DMS53 (cell line): ENCODE measurements around the gene CASR.
"Not testable (repeated sequence)": the region's sequence is repeated elsewhere in the genome, so short reads cannot be mapped to it uniquely, and the experiment has no call there.

Experiments used
- DNase-seq: peaks from one replicate; lab custom pipeline; 2025; lab: John Stamatoyannopoulos, UW

CASR gene, protein sequence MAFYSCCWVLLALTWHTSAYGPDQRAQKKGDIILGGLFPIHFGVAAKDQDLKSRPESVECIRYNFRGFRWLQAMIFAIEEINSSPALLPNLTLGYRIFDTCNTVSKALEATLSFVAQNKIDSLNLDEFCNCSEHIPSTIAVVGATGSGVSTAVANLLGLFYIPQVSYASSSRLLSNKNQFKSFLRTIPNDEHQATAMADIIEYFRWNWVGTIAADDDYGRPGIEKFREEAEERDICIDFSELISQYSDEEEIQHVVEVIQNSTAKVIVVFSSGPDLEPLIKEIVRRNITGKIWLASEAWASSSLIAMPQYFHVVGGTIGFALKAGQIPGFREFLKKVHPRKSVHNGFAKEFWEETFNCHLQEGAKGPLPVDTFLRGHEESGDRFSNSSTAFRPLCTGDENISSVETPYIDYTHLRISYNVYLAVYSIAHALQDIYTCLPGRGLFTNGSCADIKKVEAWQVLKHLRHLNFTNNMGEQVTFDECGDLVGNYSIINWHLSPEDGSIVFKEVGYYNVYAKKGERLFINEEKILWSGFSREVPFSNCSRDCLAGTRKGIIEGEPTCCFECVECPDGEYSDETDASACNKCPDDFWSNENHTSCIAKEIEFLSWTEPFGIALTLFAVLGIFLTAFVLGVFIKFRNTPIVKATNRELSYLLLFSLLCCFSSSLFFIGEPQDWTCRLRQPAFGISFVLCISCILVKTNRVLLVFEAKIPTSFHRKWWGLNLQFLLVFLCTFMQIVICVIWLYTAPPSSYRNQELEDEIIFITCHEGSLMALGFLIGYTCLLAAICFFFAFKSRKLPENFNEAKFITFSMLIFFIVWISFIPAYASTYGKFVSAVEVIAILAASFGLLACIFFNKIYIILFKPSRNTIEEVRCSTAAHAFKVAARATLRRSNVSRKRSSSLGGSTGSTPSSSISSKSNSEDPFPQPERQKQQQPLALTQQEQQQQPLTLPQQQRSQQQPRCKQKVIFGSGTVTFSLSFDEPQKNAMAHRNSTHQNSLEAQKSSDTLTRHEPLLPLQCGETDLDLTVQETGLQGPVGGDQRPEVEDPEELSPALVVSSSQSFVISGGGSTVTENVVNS

DNA sequence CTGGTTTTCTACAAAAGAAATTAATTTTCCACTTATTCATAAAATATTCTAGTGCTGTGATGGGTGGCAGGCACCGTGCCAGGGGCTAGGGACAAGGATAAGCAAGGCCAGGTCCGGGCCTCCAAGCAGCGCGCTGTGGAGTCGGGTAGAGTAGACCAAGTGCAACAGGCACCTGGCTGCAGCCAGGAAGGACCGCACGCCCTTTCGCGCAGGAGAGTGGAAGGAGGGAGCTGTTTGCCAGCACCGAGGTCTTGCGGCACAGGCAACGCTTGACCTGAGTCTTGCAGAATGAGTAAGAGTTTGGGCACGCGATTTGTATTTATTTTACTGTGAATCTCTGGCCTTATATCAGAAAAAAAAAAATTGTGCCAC lies at the start of gene CASR:
Gene CASR, plus strand, starts transcription at position 148 of the 372 bp plus-strand sequence. CDS start 70,522 bp downstream, outside the sequence.
- peak; percentile 68 for DNase-seq

DNA sequence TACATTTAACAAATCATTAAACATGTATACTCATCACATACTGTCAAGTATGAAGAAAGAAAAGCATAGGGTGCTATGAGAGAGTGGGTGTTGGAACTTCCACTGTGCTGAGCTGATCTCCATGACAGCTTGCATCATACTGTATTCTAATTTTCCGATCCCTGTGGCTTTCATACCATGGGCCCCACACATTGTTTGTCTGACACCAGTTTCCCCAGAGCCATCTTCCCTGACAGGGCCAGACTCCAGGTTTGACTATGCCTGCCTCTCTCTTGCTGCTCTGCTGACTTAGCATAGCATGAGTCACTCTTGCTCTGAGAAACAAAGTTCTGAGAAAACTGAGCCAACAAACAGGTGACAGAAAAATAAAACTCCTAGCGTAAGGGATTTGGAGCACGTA lies 37.0 kb upstream of the CASR start:
- DNase-seq = no peak

DNA sequence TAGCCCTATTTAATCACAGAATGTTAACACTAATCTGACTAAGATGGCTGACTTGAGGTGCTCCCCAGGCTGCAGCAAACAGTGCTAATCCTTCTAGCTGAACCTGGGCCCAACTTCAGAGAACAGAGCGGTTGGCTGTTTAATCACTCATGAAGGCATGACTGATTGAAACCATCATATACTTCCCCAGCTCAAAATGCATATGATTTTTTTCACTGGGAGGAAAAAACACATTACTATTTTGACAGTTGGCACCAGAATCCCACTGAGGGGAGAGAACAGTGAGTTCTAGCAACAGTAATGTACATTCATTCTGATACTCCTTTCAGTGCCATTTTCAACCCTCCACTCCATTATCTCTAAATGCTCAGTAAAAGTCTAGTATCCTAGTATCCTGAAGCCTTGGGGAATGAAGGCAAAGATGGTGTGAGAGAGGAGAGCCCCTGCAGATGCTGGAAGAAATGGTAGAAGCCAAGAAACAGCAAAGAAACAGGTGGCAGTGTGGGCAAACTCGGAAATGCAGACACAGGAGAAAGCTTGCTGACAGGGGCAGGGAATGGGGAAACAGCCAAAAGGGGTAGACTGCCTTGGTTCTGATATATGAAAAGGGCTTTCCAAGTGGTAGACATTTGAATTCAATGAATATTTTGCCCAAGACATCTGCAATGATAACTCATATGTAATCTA lies 34.4 kb upstream of the CASR start:
- no peak for DNase-seq

DNA sequence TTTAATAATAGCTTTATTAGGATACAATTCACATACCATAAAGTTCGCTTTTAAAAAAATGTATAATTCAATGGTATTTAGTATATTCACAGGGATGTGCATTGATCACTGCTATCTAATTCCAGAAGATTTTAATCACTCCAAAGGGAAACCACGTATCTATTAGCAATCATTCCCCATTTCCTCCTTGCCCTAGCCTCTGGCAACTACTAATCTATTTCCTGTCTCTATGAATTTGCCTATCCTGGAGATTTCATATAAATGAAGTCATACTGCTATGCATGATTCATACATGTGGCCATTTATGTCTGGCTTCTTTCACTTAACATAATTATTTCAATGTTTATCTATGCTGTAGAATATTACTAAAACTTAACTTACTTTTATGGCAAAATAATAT lies 32.0 kb upstream of the CASR start:
- DNase-seq = no peak

DNA sequence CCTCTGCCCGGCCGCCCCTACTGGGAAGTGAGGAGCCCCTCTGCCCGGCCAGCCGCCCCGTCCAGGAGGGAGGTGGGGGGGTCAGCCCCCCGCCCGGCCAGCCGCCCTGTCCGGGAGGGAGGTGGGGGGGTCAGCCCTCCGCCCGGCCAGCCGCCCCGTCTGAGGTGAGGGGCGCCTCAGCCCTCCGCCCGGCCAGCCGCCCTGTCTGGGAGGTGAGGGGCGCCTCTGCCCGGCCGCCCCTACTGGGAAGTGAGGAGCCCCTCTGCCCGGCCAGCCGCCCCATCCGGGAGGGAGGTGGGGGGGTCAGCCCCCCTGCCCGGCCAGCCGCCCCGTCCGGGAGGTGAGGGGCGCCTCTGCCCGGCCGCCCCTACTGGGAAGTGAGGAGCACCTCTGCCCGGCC lies 18.5 kb upstream of the CASR start:
- not testable (repeated sequence) for DNase-seq

DNA sequence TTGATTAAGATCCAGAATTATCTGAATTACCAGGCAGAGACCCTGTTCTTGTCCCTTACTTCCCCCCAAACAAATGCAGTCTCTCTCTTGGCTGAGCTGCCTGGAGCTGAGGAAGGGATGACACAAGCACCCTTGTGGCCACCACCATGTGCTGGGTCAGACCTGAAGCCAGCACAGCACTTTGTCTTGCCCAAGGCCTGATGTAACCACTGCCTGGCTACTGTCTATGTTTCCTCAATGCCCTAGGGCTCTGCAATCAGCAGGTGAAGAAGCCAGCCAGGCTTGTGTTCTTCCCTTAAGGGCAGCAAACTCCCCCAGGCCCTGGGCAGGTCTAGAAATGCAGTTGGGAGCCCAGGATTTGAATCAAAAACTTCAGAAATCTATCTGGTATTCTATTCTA lies 15.8 kb upstream of the CASR start:
- DNase-seq = no peak

DNA sequence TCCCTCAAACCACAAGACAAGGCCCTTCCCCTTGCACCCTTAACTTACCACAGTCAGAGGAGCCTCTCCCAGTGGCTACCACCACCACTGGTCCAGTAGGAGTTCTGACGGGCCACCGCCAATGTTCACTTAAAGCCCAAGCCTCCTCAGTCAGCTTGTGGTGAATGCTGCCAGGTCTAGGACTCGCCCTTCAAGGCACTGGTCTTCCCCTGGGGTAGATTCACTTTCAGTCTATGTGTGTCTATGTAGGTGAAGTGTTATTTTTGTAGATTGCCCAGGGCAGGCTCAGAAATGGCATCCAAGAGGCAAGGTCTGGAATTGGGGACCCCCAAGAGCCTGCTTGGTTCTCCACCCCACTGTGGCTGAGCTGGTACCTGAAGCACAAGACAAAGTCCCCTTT lies 15.4 kb upstream of the CASR start:
- DNase-seq = no peak

DNA sequence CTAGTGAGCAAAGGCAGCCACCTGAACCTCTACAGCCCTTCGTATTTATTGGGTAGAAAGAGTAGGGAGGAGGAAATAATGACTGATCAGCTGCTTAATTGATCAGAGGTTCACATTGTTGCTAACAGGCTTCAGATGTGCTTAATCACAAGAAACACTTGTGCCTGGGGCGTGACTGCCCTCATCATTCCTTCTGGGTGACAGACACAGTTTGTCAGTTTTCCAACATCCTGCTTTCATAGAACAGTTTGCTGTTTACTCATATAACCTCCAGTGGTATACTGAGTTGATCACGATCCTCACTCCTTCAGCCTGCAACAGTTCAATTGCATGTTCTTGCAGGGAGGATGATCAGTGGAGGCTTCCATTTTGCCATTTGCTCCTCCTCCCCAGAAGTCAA lies 13.6 kb upstream of the CASR start:
- DNase-seq = no peak

DNA sequence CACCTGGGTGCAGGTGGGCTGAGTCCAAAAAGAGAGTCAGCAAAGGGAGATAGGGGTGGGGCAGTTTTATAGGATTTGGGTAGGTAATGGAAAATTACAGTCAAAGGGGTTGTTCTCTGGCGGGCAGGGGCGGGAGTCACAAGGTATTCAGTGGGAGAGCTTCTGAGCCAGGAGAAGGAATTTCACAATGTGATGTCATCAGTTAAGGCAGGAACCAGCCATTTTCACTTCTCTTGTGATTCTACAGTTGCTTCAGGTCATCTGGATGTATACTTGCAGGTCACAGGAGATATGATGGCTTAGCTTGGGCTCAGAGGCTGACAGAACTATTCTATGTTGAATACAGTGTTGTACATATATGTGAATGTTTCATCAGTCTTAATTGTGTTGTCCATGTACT lies 12.1 kb upstream of the CASR start:
- not testable (repeated sequence) for DNase-seq

DNA sequence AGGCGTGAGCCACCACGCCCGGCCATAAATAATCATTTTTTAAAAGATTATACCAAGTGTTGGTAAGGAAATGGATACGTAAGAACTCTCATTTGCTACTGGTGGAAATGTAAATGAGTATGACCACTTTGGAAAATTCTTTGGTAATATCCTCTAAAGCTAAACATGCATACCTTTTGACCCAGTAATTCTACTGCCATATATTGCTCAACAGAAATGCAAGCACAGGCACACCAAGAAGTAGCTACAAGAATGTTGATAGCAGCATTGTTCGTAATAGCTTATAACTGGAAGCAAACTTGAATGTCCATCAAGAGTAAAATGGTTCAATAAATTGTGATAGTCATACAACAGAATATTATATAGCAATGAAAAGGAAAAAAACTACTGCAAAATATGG lies 4.8 kb upstream of the CASR start:
- no peak for DNase-seq

DNA sequence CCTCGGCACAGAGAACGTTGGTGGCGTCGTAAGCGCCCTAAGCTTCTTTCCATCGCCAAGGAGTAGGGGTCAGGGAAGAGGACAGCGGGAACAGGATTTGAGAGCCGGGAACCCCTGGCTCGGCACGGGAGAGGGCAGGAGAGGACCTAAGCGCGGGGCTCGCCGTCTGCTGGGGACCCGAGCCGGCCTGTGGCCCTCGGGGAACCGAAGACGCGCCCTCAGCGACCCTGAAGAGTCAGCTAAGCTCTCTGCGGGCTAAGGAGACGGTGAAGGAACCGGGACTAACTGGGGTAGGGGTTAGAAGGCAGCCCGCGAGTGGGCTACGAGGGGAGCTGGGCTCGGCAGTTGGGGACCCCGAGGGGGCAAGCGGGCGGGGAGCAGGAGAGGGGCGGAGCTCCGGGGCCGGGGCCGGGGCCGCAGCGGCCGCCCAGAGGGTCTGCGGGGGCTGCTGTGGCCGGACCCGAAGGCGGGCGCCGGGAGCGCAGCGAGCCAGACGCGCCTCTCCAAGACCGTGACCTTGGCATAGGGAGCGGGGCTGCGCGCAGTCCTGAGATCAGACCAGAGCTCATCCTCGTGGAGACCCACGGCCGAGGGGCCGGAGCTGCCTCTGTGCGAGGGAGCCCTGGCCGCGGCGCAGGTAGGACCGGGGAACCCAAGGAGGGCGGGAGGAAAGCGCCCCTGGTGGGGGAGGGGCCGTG lies 574 bp downstream of the CASR start:
- peak; percentile 13 for DNase-seq

DNA sequence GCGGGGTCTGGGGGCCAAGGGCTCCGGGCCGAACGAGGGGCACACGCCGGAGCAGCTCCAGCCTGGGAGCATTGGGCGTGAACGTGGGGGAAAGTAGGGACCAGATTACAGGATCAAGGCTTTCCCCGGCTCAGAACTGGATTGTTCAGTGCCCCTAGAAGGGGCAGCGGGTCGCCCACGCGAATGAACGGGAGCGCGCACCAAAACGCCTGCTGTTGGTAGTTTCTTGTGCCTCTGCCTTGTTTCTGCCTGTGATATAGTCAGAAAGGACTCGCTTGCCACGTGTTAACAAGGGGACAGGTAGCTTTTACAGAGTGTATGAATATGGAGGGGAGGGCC lies 1.1 kb downstream of the CASR start:
- DNase-seq = no peak

DNA sequence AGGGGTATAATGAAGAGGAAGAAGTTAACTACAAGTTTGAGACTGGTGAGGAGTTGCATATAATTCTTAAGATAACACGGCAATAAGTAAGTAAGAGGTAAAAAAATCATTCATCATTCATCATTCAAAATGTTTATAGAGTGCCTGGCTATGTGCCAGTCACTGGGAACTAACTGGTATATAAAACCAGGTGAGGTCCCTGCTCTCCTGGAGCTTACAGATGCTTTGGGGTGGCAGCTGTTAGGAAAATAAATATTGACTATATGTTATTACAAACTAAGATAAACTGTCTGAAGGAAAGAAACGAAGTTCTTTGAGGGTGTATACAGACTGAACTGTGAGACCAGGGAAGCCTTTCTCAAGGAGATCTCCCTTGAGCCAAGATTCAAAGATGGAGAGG lies 2.9 kb downstream of the CASR start:
- DNase-seq = peak; percentile 41

DNA sequence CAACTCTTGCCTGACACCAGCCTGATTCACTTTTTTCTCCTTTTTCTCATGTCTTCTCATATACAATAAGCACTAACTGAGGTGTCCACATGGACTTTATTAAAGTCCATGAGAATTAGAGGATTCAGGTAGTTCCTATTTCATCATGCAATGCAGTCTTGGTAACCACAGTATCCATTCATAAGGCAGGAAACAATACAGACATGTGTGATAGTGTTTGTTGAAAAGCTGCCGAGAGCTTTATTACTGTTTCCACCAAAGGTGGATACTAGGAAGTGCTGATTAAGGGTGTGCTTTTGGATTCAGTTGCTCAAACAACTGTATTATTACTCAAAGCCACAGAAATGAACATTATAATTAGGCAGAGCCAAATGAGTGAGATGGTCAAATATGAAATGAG lies 5.3 kb downstream of the CASR start:
- DNase-seq = no peak

DNA sequence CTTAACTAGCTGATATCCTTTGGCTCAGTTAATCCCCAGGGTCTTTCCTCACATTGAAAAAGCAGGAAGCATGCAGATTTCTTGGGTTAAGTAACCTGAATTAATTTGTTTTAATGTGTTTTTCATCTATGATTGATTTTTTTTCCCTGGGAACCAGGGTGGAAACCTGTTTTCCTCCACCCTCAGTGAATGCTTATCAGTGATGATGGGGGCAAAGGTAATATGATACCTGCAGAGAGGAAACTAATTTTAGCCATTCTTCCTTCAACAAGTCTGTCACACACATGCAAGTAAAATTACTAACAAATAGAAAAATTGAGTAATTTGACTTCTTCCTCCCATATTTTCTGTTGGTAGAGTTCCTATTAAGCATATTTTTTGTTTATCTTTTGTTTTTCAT lies 5.9 kb downstream of the CASR start:
- no peak for DNase-seq

DNA sequence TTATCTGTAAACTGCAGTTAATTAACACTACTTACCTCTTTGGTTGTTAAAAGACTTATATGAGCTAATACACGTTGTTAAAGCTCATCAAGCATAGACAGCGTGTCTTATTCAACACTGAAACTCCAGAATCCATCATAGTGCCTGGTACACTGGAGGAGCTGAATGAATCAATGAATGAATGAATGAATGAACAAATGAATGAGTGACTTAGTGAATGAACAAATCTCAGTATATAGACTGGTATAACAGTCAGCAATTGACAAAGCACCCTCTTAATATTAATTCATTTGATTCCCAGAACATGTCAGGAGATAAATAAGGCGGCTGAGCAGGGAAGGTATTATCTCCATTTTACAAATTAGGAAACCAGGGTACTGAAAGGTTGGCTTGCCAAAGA lies 7.1 kb downstream of the CASR start:
- no peak for DNase-seq

DNA sequence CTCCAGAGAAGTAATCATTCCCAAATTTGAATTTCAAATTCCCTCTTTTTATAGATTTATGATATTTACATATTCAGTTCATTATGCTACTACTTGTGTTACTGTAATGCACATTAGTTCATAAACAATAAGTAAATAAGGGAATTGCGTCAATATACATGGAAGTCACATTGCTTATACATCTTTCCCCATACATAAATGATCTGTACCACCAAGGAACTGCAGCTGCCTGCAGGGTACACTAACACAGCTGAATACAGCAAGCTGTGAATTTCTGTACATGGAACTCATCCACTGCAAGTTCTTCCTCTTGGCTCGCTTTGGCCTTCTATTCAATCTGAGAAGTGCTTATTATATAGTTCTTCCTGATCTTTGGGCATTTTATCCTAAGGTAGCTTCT lies 15.5 kb downstream of the CASR start:
- DNase-seq = no peak

DNA sequence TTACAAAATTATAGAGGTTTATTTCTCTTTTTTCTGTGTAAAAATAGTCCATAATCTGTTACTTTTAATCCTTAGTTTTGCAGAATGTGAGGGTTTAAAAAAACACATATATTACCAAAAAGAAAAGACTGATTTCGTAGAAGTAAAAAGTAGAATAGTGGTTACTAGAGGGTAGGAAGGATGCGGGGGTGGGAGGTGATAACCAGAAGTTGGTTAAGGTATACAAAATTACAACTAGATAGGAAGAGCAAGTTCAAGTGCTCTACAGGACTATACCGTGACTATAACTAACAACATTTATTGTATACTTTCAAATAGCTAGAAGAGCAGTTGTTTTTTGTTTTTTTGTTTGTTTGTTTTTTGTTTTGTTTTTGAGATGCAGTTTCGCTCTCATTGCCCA lies 16.1 kb downstream of the CASR start:
- DNase-seq = no peak

DNA sequence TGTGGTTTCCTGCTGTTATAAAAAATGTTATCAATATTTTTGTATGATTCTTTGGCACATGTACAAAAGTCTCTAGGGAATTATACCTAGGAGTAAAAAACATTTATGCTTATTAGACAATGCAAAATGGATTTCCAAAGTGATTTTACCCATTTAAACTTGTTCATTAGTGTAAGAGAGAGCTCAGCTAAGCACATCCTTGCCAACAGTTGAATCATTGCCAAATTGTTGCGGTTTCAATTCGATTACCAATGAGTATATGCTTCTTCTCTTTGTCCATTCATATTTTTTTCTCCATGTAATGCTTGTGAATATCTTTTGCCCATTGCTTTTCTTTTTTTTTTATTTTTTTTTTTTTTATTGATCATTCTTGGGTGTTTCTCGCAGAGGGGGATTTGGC lies 17.2 kb downstream of the CASR start:
- DNase-seq = no peak

DNA sequence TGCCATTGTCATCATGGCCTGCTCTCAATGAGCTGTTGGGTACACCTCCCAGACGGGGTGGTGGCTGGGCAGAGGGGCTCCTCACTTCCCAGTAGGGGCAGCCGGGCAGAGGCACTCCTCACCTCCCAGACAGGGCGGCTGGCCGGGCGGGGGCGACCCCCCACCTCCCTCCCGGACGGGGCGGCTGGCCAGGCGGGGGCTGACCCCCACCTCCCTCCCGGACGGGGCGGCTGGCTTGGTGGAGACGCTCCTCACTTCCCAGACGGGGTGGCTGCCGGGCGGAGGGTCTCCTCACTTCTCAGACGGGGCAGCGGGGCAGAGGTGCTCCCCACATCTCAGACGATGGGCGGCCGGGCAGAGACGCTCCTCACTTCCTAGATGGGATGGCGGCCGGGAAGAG lies 18.0 kb downstream of the CASR start:
- DNase-seq = not testable (repeated sequence)

DNA sequence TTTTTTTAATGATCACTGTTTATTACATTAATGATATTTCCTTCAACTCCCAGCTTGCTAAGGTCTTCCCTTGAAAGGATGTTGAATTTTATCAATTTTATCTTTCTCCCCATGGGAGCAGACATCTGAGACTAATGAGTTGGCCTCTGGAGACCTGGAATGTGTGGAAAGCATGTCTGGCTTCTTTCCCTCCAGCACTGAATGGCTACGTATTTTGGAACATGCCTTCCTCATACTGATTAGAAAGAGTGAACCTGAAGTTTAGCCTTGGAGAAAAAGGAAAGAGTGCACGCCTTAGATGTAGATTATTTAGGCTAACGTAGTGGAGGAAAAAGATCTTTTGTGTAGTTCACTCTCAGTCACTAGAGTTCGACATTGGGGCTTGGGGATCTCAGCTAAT lies 25.1 kb downstream of the CASR start:
- no peak for DNase-seq

DNA sequence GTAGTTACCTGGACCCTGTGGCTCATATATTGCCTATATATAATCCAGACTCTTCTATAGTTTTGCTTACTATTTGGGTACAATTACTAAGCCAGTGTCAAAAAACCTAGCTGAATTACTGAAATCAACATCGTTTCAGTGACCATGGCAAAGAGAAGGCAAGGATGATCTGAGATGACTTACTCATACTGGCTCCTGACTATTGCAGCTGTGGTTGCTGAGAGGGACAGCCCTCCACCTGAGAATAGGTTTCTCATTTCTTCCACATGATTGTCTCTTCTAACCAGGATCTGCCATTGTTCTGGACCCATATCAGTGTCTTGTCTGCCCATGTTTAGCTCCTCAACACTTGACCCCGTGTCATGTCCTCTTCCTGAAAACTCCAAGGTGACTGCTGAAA lies 30.2 kb downstream of the CASR start:
- DNase-seq = no peak
